HG02642 (cell line): ENCODE data around the gene KCNQ5.
"Not testable (repeated sequence)": the region's sequence is repeated elsewhere in the genome, so short reads cannot be mapped to it uniquely, and the experiment has no call there.

ENCODE experiments used
- ATAC-seq: cut with Tn5 transposase; IDR thresholded peaks from one replicate; pipeline ENCODE4 v1.9.1; 2021; ENCODE audit warnings: mild to moderate bottlenecking; ENCODE audit not compliant: unreplicated experiment, poor library complexity

Gene KCNQ5

GRCh38 chr6:72621291-72622093 lies at the start of gene KCNQ5:
TSS of gene KCNQ5 (plus strand) at chr6:72622064.
- peak; percentile 3 for ATAC-seq

- ATAC-seq = peak; percentile 66
Observed at GRCh38 chr6:72579865-72580264, 42.0 kb upstream of the KCNQ5 start.

GRCh38 chr6:72580281-72580940 lies 41.5 kb upstream of the KCNQ5 start:
- ATAC-seq = peak; percentile 69

- not testable (repeated sequence) for ATAC-seq
Observed at GRCh38 chr6:72580950-72581349, 40.9 kb upstream of the KCNQ5 start.

- no peak for ATAC-seq
Observed at GRCh38 chr6:72588155-72588554, 33.7 kb upstream of the KCNQ5 start.

GRCh38 chr6:72589096-72589495 lies 32.8 kb upstream of the KCNQ5 start:
- no peak for ATAC-seq

GRCh38 chr6:72595812-72596211 lies 26.1 kb upstream of the KCNQ5 start:
- no peak for ATAC-seq

- ATAC-seq = no peak
Observed at GRCh38 chr6:72616406-72617015, 5.4 kb upstream of the KCNQ5 start.

GRCh38 chr6:72617721-72618120 lies 4.1 kb upstream of the KCNQ5 start:
- ATAC-seq = no peak

GRCh38 chr6:72619883-72620696 lies 1.8 kb upstream of the KCNQ5 start:
- ATAC-seq = peak; percentile 73

- ATAC-seq = no peak
Observed at GRCh38 chr6:72620871-72621290, 983 bp upstream of the KCNQ5 start.

- peak; percentile 31 for ATAC-seq
Observed at GRCh38 chr6:72622094-72622940, 453 bp downstream of the KCNQ5 start.

- ATAC-seq = no peak
Observed at GRCh38 chr6:72623808-72624207, 1.9 kb downstream of the KCNQ5 start.

GRCh38 chr6:72624557-72625160 lies 2.8 kb downstream of the KCNQ5 start:
- ATAC-seq = no peak

- peak; percentile 42 for ATAC-seq
Observed at GRCh38 chr6:72626126-72626525, 4.3 kb downstream of the KCNQ5 start.

GRCh38 chr6:72627539-72627938 lies 5.7 kb downstream of the KCNQ5 start:
- no peak for ATAC-seq

GRCh38 chr6:72631480-72631879 lies 9.6 kb downstream of the KCNQ5 start:
- ATAC-seq = no peak

- no peak for ATAC-seq
Observed at GRCh38 chr6:72635636-72636035, 13.8 kb downstream of the KCNQ5 start.

GRCh38 chr6:72636215-72636614 lies 14.4 kb downstream of the KCNQ5 start:
- ATAC-seq = peak; percentile 95
